Measurements from ENCODE around the gene TNFRSF14.
A peak's percentile ranks its signal among the peaks of the same experiment; 100 is the strongest.

TNFRSF14 gene

GRCh38 chr1:2553871-2554620, 2.1 kb upstream of the TNFRSF14 start:
- DNase-seq (ENCODE audit: low spot score): no peak

GRCh38 chr1:2554621-2555387, 1.4 kb upstream of the TNFRSF14 start:
- no peak for DNase-seq (ENCODE audit: low spot score)

- DNase-seq (ENCODE audit: low spot score): peak; percentile 46
Measured at GRCh38 chr1:2555634-2556276, 416 bp upstream of the TNFRSF14 start.

DNA sequence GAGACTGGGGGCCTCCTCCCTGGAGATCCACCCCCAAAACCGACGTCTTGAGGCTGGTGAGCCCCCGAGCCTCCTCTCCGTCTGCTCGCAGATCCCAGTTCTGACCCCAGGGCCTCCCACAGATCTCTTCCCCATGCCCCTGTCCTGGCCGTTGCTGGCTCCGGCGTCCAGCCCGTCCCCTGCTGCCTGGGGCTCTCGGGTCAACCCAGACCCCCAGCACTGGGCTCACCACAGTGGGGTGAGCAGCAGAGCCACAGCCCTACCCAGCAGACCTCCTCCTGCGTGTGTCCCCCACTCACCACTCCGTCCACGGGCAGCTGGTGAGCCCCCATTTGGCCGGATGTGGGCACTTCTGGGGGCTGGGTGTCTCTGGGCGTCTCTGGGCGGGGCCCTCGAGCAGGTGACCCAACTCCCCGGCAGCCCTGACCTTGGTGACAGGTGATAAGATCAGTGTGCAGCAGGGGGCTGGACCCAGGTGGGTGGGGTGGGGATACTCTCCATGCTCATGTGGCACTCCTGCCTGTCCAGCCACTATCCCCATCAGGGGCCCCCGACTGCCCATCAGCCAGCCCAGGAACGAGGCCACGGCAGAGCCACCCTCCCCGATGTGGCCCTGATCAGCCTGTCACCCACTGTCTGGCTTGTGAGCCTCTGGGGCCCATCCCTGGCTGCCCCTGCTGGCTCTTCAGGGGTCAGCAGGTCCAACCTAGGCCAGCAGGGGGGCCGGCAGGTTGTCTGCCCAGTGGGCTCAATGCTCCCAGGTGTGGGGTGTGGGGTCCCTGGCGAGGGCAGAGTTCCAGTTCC, 709 bp downstream of the TNFRSF14 start:
- DNase-seq (ENCODE audit: low spot score): peak; percentile 41

DNA sequence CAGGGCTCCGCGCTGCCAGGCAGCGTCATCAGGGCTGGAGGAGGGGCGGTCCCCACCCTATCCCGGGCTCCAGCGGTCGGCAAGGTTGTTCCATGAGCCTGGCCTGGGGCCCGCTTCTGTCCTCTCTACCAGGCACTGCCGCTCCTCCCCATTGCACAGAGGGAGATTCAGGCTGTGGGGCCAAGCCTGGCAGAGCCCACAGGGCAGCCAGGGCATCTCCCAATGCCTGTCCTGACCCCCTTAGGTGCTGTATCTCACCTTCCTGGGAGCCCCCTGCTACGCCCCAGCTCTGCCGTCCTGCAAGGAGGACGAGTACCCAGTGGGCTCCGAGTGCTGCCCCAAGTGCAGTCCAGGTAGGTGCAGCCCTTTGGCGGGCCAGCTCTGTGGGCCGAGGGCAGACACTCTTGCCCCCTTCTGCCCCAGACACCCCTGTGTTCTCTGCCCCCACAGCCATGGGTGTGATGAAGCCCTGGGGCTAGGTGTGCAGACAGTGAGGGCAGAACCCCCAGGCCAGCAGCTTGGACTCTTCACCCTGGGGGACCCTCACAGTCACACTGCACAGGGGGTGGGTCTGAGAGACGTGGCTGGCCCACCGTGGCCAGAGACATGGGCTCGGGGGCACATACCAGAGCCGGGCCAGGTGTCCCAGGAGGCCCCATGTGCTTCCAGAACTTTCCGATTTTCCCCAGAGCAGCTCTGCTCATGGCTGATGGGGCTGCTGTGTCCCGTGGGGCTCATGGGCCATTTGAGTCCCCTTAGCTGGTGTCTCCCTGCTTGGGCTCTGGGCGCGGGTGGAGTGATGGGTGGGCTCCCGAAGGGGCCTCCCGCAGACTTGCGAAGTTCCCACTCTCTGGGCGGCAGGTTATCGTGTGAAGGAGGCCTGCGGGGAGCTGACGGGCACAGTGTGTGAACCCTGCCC, 1.6 kb downstream of the TNFRSF14 start:
- DNase-seq (ENCODE audit: low spot score): no peak

GRCh38 chr1:2558420-2558819, 2.2 kb downstream of the TNFRSF14 start:
- no peak for DNase-seq (ENCODE audit: low spot score)

DNA sequence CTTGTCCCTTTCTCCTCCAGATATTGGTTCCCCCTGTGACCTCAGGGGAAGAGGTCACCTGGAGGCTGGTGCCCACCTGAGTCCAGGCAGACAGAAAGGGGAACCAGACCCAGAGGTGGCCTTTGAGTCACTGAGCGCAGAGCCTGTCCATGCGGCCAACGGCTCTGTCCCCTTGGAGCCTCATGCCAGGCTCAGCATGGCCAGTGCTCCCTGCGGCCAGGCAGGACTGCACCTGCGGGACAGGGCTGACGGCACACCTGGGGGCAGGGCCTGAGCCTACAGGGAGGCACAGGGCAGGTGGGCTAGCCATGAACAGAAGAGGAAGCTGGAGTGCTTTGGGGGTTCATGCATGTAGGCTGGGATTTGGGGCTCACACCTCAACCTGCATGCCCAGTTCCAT, 2.7 kb downstream of the TNFRSF14 start:
- no peak for DNase-seq (ENCODE audit: low spot score)

GRCh38 chr1:2559509-2560298, 3.5 kb downstream of the TNFRSF14 start:
- no peak for DNase-seq (ENCODE audit: low spot score)

DNA sequence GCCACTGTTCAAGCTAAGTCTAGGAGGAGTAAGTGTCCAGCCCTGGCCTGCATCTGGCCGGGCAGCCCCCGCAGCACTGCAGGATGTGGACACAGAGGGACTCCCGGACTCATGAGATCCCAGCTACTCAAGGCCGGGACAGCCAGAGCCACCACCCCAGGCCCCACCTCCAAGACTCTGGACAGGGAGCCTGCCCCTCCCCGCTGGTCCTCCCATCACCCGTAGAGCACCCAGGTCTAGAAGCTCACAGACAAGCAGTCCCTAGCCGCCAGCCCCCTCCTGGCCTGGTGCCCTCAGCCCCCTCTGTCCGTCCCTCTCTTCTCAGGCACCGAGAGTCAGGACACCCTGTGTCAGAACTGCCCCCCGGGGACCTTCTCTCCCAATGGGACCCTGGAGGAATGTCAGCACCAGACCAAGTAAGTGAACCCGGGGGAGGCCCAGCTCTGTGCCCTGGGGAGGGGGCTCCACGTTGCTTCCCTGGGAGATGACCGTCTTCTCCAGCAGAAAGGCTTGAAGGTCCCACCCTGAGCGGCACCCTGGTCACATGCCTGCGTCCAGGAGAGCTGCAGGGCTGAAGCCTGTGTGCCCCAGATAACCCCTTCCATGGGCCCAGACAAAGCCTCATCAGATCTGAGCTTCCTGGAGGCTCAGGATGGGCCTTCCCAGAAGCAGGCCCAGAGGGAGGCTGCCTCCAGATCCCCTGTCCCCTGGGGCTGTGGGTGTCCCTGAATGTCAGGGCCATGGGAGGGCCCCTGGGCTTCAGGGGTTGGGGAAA, 4.3 kb downstream of the TNFRSF14 start:
- no peak for DNase-seq (ENCODE audit: low spot score)

- no peak for DNase-seq (ENCODE audit: low spot score)
Measured at GRCh38 chr1:2561446-2561845, 5.3 kb downstream of the TNFRSF14 start.

DNA sequence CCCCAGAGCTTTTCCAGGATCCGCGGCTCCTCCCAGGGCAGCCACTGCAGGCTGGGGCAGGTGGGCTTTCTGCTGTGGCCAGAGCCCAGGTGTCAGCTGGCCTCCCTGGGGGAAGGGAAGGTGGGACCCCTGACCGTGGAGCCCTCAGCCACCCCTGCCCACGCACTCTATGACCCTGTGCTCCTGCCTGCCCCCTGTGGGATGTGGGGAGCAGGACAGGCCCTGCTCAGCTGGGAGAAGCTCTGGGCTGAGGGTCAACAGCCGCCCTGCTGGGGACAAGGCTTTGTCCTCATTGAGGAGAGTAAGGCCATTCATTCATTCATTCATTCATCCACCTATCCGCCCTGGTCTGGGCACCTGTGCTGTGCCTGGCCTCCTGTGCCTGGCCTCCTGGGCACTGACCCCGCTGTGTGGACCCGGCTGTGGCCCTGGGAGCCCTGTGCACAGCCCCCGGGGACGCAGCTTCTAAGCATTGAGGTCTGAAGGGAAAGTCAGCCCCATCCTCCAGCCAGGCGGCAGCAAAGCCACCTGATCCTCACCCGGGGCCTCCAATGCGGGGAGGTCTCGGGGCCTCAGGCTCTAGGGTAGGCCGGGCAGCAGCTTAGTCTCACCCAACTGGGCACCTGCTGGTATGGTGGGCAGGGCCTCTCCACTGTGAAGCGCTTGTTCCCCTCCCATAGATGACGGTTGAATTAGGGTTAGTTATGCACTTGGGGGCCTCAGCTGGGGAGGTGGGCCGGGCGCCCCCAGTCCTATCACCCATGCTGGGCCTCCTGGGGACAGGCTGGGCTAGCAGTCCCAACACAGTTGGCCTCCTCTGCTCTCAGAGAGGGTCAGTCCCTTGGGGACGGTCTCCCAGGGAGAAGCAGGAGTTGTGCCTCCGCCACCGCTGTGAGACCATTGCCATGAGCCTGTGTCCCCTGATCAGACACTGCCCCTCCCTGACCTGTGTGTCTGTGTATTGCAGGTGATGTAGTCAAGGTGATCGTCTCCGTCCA, 6.0 kb downstream of the TNFRSF14 start:
- DNase-seq (ENCODE audit: low spot score): peak; percentile 45

DNA sequence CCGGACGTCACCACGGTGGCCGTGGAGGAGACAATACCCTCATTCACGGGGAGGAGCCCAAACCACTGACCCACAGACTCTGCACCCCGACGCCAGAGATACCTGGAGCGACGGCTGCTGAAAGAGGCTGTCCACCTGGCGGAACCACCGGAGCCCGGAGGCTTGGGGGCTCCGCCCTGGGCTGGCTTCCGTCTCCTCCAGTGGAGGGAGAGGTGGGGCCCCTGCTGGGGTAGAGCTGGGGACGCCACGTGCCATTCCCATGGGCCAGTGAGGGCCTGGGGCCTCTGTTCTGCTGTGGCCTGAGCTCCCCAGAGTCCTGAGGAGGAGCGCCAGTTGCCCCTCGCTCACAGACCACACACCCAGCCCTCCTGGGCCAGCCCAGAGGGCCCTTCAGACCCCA, 7.0 kb downstream of the TNFRSF14 start:
- no peak for DNase-seq (ENCODE audit: low spot score)

GRCh38 chr1:2564006-2564814, 8.0 kb downstream of the TNFRSF14 start:
- no peak for DNase-seq (ENCODE audit: low spot score)

GRCh38 chr1:2564815-2565374, 8.7 kb downstream of the TNFRSF14 start:
- no peak for DNase-seq (ENCODE audit: low spot score)

DNA sequence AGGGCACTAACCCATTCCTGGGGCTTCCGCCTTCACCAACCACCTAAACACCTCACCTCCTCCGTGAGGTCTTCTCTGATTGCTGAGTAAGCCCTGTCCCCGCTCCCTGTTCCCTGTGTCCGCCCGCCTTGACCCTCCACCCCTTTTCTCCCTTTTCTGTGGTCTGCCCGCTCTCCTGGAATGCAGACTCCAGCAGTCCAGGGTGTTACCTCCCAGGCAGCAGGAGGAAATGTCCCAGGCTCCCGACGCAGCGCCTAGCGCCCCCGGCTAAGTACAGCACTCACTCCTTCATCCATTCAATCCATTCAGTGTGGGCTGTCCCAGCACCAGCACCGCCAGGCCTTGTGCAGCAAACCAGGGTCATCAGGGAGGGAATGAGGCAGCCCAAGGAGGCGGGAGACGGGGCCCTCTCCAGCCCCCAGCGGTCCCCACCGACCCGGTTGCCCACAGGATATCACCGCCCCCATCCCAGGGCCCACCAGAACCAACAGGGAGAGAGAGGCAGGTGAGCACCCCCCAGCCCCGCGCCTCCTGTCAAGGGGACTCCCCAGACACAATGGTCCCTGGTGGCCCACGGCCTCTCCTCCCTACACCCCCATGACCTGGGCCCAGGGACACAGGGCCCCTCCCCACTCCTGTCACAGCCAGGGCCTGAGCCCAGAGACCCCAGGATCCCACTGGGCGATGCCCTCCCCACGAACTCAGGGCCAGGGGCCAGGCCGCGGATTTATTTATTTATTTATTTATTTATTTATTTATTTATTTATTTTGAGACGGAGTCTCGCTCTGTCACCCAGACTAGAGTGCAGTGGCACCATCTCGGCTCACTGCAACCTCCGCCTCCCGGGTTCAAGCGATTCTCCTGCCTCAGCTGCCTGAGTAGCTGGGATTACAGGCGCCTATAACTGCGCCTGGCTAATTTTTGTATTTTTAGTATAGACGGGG, 10.2 kb downstream of the TNFRSF14 start:
- no peak for DNase-seq (ENCODE audit: low spot score)
